Naive thymus-derived CD8-positive, alpha-beta T cell (primary cell): ENCODE data around the gene ZNF730. TPM values are rescaled to one million over a fixed set of nuclear protein-coding genes. Genes with fewer than 3 reads are reported as not detected.
"Not testable (repeated sequence)": the region's sequence is repeated elsewhere in the genome, so short reads cannot be mapped to it uniquely, and the experiment has no call there.

Experiments
- ATAC-seq, 2 donors: fragments of 150-1000 bp; cut with Tn5 transposase in 1 of 2; sonication (Bioruptor Pico), chemical (Tn5 transposase) in 1 of 2; 1 replicate in 1 of 2; 2 replicates in 1 of 2; pipeline ENCODE4 v1.10.0; 2021; ENCODE audit warnings: mild to moderate bottlenecking in 2 of 2, moderate library complexity in 2 of 2
- POLR2A ChIA-PET: fragments of 350-600 bp; sonication (Branson Sonifier 250); formaldehyde crosslinking; loops from one replicate; lab custom pipeline; 2021; ENCODE audit warnings: antibody characterized with exemption; lab: Charles Lee
- DNase-seq, 10 donors: peaks; one replicate each; pipeline versions ENCODE4 v3.0.0 to v3.0.0-alpha.2; 2020 to 2022
- H3K27ac Mint-ChIP-seq, 10 donors: one replicate each; pipeline ENCODE4 v1.8.0; 2020 to 2022; ENCODE audit warnings: mild to moderate bottlenecking in 10 of 10, mixed read lengths in 10 of 10, moderate library complexity in 4 of 10, inconsistent platforms in 1 of 10
- H3K27me3 Mint-ChIP-seq, 5 donors: one replicate each; pipeline ENCODE4 v1.8.0; 2021 to 2022; ENCODE audit warnings: mixed read lengths in 5 of 5
- H3K36me3 Mint-ChIP-seq, 3 donors: one replicate each; pipeline ENCODE4 v1.8.0; 2020 to 2022; ENCODE audit warnings: mixed read lengths in 3 of 3, mild to moderate bottlenecking in 2 of 3, inconsistent platforms in 1 of 3
- H3K4me1 Mint-ChIP-seq, 4 donors: one replicate each; pipeline ENCODE4 v1.8.0; 2021 to 2022; ENCODE audit warnings: mixed read lengths in 4 of 4
- H3K4me3 Mint-ChIP-seq, 10 donors: one replicate each; pipeline ENCODE4 v1.8.0; 2020 to 2022; ENCODE audit warnings: mild to moderate bottlenecking in 10 of 10, mixed read lengths in 10 of 10, moderate library complexity in 6 of 10, inconsistent platforms in 1 of 10
- H3K9me3 Mint-ChIP-seq, 9 donors: one replicate each; pipeline ENCODE4 v1.8.0; 2020 to 2022; ENCODE audit warnings: mixed read lengths in 9 of 9, mild to moderate bottlenecking in 3 of 9, inconsistent platforms in 1 of 9, moderate library complexity in 1 of 9
- polyA plus RNA-seq, 3 donors: library from polyadenylated mRNA; unstranded; fragments of 300-500 nt; fragmentation: Illumina TruSeq; gene quantifications; one replicate each; pipeline ENCODE4 v1.2.3, GENCODE V29; 2021
- total RNA-seq, 8 experiments: library from RNA in 2 of 8; stranded (reverse) in 2 of 8; gene quantifications; one replicate each; pipeline ENCODE4 v1.2.3 and lab custom pipeline; 2021 to 2026

The ZNF730 gene
- total and polyA plus RNA-seq, 5 experiments from 2014 or later = not detected

DNA sequence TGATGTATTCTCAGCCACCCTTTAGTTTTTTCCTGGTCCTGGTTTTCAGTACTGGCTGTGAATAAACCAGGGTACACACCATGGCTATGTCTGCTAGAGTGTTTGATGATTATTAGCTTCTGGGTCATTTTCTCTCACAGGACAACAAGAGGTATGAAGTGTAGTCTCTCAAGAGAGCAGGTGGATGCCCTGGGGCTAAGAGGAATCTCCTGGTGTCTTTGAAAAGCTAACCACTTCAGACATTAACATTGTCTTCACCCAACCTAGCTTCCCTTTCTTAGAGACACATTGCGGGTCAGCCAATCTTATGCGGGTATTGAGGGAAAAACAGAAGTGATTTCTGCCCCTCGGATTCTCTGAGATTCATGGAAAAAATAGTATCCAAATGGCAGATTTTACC lies 1.6 kb downstream of the ZNF730 start:
- DNase-seq (no peak), ATAC-seq (no peak)
- POLR2A ChIA-PET = no interaction called here
- Mint-ChIP-seq H3K27ac (no peak overlapping the region), H3K36me3 (peaks cover 0 to 3% (median 2%) of the 10 kb centered on the region in 3 donors), H3K4me1 (peaks cover 2 to 13% (median 13%) of the 10 kb centered on the region in 4 donors), H3K4me3 (peak overlapping the region in 3 of 10 donors; percentile 7 to 81 (median 56)), H3K9me3 (peaks cover 0 to 37% (median 3%) of the 10 kb centered on the region in 9 donors), H3K27me3 (peaks cover 12 to 28% (median 15%) of the 10 kb centered on the region in 5 donors)

DNA sequence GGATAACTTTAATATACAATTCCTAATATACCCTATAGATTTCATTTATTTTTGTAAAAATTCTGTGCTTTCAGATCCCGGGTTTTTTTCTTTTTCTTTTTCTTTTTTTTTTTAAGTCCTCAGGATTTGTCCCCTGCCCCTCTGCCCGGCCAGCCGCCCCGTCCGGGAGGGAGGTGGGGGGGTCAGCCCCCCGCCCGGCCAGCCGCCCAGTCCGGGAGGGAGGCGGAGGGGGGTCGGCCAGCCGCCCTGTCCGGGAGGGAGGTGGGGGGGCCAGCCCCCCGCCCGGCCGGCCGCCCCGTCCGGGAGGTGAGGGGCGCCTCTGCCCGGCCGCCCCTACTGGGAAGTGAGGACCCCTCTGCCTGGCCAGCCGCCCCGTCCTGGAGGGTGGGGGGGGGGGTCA lies 17.4 kb downstream of the ZNF730 start:
- DNase-seq, POLR2A ChIA-PET, H3K4me3 Mint-ChIP-seq, H3K4me1 Mint-ChIP-seq, H3K36me3 Mint-ChIP-seq, H3K27ac Mint-ChIP-seq, H3K27me3 Mint-ChIP-seq, ATAC-seq: not testable (repeated sequence)
- H3K9me3 Mint-ChIP-seq = peaks cover 0 to 23% (median 10%) of the 10 kb centered on the region in 9 donors

DNA sequence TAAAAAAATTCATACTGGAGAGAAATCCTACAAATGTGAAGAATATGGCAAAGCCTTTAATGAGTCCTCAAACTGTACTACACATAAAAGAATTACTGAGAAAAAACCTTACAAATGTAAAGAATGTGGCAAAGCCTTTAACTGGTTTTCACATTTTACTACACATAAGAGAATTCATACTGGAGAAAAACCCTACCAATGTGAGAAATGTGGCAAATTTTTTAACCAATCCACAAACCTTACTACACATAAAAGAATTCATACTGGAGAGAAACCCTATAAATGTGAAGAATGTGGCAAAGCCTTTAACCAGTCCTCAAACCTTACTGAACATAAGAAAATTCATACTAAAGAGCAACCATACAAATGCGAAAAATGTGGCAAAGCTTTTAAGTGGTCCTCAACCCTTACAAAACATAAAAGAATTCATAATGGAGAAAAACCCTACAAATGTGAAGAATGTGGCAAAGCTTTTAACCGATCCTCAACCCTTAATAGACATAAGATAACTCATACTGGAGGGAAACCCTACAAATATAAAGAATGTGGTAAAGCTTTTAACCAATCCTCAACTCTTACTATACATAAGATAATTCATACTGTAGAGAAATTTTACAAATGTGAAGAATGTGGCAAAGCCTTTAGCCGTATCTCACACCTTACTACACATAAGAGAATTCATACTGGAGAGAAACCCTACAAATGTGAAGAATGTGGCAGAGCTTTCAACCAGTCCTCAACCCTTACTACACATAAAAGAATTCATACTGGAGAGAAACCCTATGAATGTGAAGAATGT lies 29.0 kb downstream of the ZNF730 start:
- Mint-ChIP-seq H3K4me3 (no peak overlapping the region), H3K36me3 (peaks cover 3 to 43% (median 25%) of the 10 kb centered on the region in 3 donors), H3K4me1 (no peaks in the 10 kb centered on the region), H3K27me3 (no peaks in the 10 kb centered on the region), H3K27ac (no peak overlapping the region), H3K9me3 (peaks cover 18 to 84% (median 54%) of the 10 kb centered on the region in 9 donors)
- ATAC-seq (no peak), DNase-seq (no peak)
- POLR2A ChIA-PET = no interaction called here

DNA sequence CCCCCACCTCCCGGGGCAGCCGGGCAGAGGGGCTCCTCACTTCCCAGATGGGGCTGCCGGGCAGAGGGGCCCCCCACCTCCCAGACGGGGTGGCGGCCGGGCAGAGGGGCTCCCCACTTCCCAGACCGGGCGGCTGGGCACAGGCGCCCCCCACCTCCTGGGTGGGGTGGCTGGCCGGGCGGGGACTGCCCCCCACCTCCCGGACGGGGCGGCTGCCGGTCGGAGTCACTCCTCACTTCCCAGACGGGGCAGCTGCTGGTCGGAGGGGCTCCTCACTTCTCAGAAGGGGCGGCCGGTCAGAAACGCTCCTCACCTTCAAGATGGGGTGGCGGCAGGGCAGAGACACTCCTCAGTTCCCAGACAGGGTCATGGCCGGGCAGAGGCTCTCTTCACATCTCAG lies 43.9 kb downstream of the ZNF730 start:
- Mint-ChIP-seq H3K36me3 (peaks cover 2 to 26% (median 7%) of the 10 kb centered on the region in 3 donors), H3K4me3 (no peak overlapping the region), H3K27me3 (peaks cover 0 to 8% (median 0%) of the 10 kb centered on the region in 5 donors), H3K27ac (no peak overlapping the region), H3K4me1 (no peaks in the 10 kb centered on the region), H3K9me3 (peaks cover 11 to 60% (median 27%) of the 10 kb centered on the region in 9 donors)
- ATAC-seq (no peak), DNase-seq (no peak)
- POLR2A ChIA-PET = no interaction called here

DNA sequence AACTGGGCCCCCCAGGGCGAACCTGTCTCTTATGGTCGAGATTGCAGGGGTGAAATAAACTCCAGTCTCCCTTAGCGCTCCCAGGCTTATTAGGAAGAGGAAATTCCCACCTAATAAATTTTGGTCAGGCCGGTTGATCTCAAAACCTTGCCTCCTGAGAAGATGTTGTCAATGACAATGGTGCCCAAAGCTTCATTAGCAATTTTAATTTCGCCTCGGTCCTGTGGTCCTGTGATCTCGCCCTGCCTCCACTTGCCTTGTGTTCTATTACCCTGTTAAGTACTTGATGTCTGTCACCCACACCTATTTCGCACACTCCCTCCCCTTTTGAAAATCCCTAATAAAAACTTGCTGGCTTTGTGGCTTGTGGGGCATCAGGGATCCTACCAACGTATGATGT lies 51.5 kb downstream of the ZNF730 start:
- H3K27ac Mint-ChIP-seq, ATAC-seq, H3K36me3 Mint-ChIP-seq, H3K4me3 Mint-ChIP-seq, DNase-seq, H3K4me1 Mint-ChIP-seq, POLR2A ChIA-PET: not testable (repeated sequence)
- Mint-ChIP-seq H3K27me3 (peaks cover 0 to 17% (median 3%) of the 10 kb centered on the region in 5 donors), H3K9me3 (peaks cover 0 to 18% (median 10%) of the 10 kb centered on the region in 9 donors)

DNA sequence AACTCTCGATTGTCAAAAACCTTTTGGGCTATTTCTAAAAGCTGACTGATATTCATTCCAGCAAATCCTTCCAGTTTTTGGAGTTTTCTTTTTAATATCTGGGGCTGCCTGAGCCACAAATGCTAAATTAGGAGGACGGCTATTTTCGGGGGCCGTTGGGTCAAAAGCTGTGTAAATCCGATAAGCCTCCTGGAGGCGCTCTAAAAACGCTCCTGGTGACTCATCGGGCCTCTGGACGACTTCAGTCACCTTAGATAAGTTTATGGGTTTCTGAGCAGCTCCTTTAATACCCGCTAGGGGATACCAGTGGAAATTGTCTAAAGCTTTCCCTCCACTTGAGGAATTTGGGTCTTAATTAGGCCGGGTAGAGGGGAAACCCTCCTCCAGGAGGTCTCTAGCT lies 66.4 kb downstream of the ZNF730 start:
- H3K9me3 Mint-ChIP-seq = peaks cover 0 to 37% (median 12%) of the 10 kb centered on the region in 9 donors
- DNase-seq = no peak
- no peak for ATAC-seq
- H3K27me3 Mint-ChIP-seq = peaks cover 0 to 17% (median 1%) of the 10 kb centered on the region in 5 donors
- no peaks in the 10 kb centered on the region for H3K36me3 Mint-ChIP-seq
- no peak overlapping the region for H3K4me3 Mint-ChIP-seq
- no peak overlapping the region for H3K27ac Mint-ChIP-seq
- H3K4me1 Mint-ChIP-seq = no peaks in the 10 kb centered on the region
- POLR2A ChIA-PET = no interaction called here

DNA sequence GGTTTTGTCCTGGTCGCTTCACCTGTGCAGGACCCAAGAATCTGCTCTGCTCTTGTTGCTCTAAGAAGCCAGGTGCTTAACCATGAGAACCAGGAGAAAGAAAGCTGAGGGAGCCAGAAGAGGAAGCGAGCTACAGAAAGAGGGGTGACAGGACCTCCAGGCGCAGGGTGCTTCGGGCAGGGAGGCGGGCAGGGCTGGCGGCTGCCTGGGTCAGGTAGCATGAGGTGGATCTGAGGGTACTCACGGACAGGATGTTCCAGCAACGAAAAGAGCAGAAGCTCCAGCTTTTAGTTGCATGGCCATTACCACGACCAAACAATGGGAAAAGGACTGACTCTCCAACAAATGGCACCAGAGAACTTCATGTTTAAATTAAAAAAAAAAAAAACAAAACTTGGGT lies 73.5 kb downstream of the ZNF730 start:
- ATAC-seq = no peak
- H3K9me3 Mint-ChIP-seq = peaks cover 0 to 43% (median 19%) of the 10 kb centered on the region in 9 donors
- POLR2A ChIA-PET = interaction anchor here (0.6 kb wide), 1 partner anchor 63 kb away, joined by 5 read pairs; no protein-coding TSS in a partner anchor

More for the DNA sequence above, 73.5 kb downstream of the ZNF730 start:
- no peak overlapping the region for H3K4me3 Mint-ChIP-seq
- H3K36me3 Mint-ChIP-seq = peaks cover 0 to 10% (median 0%) of the 10 kb centered on the region in 3 donors
- no peak for DNase-seq
- no peaks in the 10 kb centered on the region for H3K4me1 Mint-ChIP-seq
- no peaks in the 10 kb centered on the region for H3K27me3 Mint-ChIP-seq
- H3K27ac Mint-ChIP-seq = no peak overlapping the region

Other genes with a start within 250 kb of the ZNF730 start
- not detected for gene ZNF728, start 113.8 kb upstream of the ZNF730 start, total RNA-seq
- gene ZNF728, start 113.8 kb upstream of the ZNF730 start, polyA plus RNA-seq = not detected
- 1 to 10 TPM; 7.5 to 7.8 TPM for gene ZNF724, start 133.4 kb downstream of the ZNF730 start, total RNA-seq
- gene ZNF724, start 133.4 kb downstream of the ZNF730 start, polyA plus RNA-seq = 1 to 10 TPM; 1.9 to 2.6 (median 2.3) TPM